Heart left ventricle (tissue), 13 donors: Measurements from ENCODE around the gene STX8.

Experiments used
- POLR2A ChIP-seq, 2 donors: fragments of 450-650 bp; IDR thresholded peaks; one replicate each; pipeline ENCODE4 v1.6.1; 2017; ENCODE audit warnings: antibody characterized with exemption in 2 of 2, mild to moderate bottlenecking in 2 of 2, moderate library complexity in 2 of 2
- TF ChIP-seq, protein P1 (sequence below), 12 donors: fragments of 200-600 bp; sonication (generic) in 4 of 12; IDR thresholded peaks; one replicate each; pipeline versions ENCODE4 v1.5.0 to v1.8.0; 2018 to 2022; ENCODE audit warnings: antibody characterized with exemption in 12 of 12, mild to moderate bottlenecking in 5 of 12
- donor health status: ischemic (EF 13 %, LVEDD 7.1; RV severe dilation, severe dysfunction).
- donor health status: DM: no; HTN: yes; CAD: no.
- donor health status: DM: no; HTN: no; CAD: no.
- donor health status: ischemic (EF 25% LVEDD 6.9; RV normal size, moderate dysfunction).
- donor health status: ischemic (EF 25% LVEDD 5.7; RV mildly dilated, moderate dysfunction).
- donor health status: ischemic (EF 35%, LVEDD 5.7; RV mildly dilated, moderate dysfunction).
- donor health status: nonischemic (EF 11% LVEDD 7.7; RV severe dilation, severe dysfunction).
- donor health status: DM: yes; HTN: yes; CAD: no.
- donor health status: PGD.
- donor health status: ischemic (EF 29% LVEDD 5.4; RV normal size, mild dysfunction).
- donor health status: nonischemic (EF 23%, LVEDD 6.1; RV moderate dilation, normal function).

DNA sequence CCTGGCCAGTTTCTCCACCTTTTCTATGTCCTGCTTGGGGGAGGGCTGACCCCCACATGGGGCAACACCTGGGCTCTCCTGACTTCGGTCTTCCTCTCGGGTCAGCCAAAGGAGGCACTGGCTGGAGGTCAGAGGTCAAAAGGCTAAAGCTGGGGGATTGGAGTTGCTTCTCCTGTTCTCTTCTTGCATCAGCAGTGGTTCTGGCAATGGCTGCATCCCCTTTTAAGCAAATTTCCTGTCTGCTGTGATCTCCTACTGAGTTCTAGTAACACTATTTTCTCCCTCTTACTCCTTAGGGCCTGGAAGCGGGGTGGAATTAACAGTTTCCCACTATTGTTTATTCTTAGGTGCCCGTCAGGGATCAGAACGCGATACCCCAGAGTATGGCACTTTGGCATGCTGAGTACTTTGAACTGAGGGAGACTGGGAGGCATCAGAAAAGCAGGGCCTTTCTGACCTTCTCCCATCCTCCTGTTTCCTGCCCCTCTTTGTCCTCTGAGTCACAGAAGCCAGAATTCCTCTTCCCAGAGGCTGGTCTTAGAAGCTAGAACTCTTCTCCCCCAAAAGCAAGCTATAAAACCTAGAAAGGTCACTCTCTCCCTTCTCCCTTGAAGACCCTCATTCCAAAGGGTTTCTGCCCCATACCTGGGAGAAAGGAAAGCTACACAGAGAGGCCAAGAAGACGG, 268.2 kb downstream of the STX8 start:
- TF ChIP-seq, protein P1, sequence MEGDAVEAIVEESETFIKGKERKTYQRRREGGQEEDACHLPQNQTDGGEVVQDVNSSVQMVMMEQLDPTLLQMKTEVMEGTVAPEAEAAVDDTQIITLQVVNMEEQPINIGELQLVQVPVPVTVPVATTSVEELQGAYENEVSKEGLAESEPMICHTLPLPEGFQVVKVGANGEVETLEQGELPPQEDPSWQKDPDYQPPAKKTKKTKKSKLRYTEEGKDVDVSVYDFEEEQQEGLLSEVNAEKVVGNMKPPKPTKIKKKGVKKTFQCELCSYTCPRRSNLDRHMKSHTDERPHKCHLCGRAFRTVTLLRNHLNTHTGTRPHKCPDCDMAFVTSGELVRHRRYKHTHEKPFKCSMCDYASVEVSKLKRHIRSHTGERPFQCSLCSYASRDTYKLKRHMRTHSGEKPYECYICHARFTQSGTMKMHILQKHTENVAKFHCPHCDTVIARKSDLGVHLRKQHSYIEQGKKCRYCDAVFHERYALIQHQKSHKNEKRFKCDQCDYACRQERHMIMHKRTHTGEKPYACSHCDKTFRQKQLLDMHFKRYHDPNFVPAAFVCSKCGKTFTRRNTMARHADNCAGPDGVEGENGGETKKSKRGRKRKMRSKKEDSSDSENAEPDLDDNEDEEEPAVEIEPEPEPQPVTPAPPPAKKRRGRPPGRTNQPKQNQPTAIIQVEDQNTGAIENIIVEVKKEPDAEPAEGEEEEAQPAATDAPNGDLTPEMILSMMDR (IDR thresholded peaks at IDR 0.05), result no peak
- no peak for TF ChIP-seq POLR2A (IDR thresholded peaks at IDR 0.05)
